Measurements from ENCODE around the gene ORC5.
"Not testable (repeated sequence)": the region's sequence is repeated elsewhere in the genome, so short reads cannot be mapped to it uniquely, and the experiment has no call there.

Gene ORC5

GRCh38 chr7:104207731-104208420, at the start of gene ORC5:
Gene ORC5, minus strand, starts transcription at chr7:104208013. Its CDS starts 109 bp downstream, at chr7:104207904.
- DNase-seq (ENCODE audit: low read depth in 2 of 2) = peak; percentile 64 to 67

- DNase-seq (ENCODE audit: low read depth in 2 of 2) = no peak
These were observed 47.8 kb upstream of the ORC5 start for GRCh38 chr7:104255616-104256015.

GRCh38 chr7:104255194-104255593, 47.4 kb upstream of the ORC5 start:
- DNase-seq (ENCODE audit: low read depth in 2 of 2) = no peak

DNA sequence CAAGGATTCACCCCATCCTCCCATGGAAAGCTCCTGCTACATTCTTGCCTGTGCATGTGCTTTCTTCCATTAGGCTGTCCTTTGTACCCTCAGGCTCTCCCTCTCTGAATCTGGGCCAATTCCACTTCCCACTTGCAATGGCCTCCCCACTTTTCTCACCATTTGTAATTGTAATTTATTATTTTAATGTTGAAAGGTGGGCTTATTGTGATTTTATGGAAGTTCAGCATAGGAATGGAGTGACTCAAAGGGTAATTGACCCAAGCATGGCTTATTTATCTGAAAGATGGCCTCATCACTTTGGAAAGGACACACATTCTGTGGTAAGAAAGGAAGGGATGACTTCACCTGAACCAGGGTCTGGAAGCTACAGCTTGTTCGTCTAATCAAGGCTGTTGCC, 46.9 kb upstream of the ORC5 start:
- no peak for DNase-seq (ENCODE audit: low read depth in 2 of 2)

DNA sequence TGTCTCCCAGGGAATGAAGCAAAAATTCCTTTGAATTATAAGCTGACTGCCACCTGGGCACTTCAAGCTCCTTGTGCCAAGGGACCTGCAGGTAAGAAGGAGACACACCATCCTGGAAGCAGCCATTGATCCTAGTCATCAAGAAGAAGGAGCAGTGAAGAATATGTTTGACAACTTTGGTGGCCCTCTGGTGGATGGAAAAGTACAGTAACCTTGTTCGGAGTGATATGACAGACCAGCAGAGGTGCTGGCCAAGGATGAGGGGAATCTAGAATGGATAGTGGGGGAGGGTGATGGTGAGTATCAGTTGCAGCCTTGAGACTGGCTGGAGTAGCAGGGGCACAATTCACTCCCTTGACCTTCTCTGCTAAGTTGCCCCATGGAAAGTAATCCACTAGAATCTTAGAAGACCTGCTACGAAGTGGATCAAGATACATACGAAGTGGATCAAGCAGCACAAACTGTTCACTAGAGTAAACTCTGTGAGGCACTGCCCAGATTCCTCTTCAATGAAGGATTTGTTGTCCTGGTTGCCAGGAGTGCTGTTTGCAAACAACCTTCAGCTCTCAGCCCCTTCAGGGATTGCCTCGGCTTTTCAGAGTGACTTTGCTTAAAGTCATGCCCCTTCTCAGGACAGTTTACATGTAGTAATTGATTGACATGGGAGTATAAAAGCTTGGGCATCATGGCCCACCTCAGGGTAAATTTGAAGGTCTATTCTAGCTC, 44.8 kb upstream of the ORC5 start:
- no peak for DNase-seq (ENCODE audit: low read depth in 2 of 2)

DNA sequence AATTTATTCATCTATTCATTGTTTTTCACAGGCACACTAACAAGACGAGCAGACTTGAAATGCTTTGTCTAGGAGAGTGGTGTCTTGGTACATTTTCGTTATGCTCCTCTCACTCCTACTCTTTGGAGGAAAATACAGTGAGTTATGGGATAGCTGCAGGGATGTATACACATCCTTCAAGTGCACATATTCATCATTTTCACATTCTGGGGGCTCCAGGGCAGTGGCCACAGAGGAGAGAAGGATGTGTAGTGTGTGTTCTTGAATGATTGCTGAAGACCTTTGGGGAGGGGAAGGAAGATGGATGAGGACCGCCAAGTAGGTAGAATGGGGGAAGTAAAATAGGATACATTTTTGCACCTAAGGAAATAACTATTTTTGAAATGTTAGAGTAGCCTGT, 34.8 kb upstream of the ORC5 start:
- no peak for DNase-seq (ENCODE audit: low read depth in 2 of 2)

DNA sequence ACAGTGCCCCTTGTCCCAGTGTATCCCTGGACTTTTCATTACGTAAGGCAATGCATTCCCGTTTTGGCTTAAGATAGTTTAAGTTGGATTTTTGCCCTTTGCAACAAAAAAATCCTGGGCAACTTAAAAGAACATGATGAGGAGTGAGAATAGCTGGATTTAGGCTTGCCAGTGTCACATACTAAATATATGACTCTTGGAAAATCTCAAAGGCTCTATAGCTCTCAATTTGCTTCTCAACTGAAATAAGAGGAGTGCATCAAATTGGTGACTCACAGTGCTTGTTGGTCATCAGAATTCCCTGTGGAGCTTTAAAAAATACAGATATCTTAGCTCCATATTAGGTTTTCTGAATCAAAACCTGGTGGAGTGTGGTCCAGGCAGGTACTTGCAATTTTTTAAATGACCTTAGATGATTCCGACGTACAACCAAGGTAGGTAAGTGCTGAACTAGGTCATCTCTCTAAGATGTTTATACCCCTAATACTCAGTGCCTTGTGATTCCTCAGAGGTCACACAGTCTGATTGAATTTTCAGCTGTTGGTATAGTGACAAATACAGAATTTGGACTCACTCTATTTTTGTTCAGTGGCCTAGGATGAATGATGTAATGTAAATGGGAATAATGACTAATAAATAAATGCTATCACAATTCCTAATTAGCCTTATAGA, 33.9 kb upstream of the ORC5 start:
- DNase-seq (ENCODE audit: low read depth in 2 of 2) = no peak

DNA sequence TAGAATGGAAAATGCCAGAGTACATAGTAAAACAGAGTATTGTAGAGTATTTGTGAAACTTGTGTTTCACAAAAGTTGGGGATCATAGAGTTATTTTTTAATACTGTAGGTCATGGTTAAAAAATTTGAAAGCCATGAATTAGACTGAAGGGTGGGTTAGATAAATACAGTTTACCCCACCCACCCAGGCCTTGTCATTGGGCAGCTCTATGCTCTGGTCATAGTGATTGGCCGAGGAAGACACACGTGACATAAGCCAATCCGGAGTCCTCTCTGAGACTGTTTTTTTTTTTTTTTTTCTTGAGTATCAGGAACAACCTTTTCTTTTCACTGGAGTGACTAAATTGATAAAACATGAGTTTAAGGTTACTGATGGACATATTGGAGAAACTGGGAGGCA, 33.3 kb upstream of the ORC5 start:
- DNase-seq (ENCODE audit: low read depth in 2 of 2) = no peak

- DNase-seq (ENCODE audit: low read depth in 2 of 2) = no peak
These were observed 32.6 kb upstream of the ORC5 start for GRCh38 chr7:104240401-104240800.

GRCh38 chr7:104234990-104235389, 27.2 kb upstream of the ORC5 start:
- not testable (repeated sequence) for DNase-seq (ENCODE audit: low read depth in 2 of 2)

DNA sequence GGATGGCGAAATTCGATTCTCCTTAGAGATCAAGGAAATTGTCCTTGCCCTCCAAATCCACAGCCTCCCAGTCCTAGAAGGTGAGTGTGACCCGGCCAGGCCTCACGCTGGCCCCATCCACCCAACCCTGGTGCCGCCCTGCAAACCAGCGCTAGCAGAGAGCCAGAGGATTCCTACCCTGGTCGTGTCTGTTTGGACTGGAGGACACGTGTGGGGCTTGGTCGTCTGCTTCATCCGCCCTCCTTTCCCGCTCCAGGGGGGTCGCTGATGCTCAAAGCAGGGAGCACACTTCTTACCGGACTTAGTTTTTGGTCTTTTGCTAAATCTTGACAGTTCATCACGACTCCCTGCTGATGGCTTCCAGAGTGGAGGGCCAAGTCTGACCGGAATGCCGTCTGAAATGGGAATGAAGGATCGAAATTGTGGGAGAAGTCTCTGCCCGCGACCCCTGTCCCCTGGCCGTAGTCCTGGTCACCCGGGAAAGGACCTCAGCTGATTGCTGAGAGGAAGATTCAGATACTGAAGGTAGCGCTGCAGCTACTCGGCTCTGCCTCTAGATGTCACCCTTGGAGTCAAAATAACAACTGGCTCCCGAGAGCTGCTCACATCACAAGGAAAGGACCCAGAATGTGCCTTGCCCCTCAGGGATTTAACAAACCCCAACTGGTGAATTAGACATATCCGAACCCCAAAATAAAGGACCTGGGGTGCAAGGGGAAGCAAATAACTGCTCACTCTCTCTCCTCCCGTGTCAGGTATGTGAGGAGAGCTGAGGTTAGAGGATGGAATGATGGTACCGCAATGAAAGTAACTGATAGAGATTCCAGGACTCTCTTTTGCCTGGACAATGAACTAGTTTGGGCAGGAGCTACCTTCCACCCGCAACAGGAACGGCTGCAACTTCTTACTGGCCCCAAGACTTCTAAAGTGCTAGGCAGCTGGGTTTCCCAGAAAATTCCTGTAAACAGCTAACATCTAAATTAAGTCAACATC, 23.5 kb upstream of the ORC5 start:
- DNase-seq (ENCODE audit: low read depth in 2 of 2) = peak in 1 of 2 experiments; percentile 8

GRCh38 chr7:104230606-104231005, 22.8 kb upstream of the ORC5 start:
- DNase-seq (ENCODE audit: low read depth in 2 of 2) = no peak

- no peak for DNase-seq (ENCODE audit: low read depth in 2 of 2)
These were observed 20.6 kb upstream of the ORC5 start for GRCh38 chr7:104228442-104228841.

DNA sequence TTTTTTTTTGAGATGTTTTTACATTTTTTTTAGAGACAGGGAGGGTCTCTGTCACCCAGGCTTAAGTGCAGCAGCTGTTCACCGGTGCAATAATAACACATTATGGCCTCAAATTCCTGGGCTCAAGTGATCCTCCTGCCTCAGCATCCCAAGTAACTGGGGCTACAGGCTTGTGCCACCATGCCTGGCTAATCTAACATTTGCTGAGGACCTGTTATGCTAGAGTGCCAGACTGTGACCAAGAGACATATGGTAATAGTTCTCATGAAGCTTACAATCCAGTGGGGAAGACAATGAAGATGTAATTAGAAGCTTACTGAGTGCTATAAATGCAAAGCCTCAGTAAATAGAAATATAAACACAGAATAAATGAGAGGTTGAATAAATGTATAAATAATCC, 17.6 kb upstream of the ORC5 start:
- no peak for DNase-seq (ENCODE audit: low read depth in 2 of 2)

DNA sequence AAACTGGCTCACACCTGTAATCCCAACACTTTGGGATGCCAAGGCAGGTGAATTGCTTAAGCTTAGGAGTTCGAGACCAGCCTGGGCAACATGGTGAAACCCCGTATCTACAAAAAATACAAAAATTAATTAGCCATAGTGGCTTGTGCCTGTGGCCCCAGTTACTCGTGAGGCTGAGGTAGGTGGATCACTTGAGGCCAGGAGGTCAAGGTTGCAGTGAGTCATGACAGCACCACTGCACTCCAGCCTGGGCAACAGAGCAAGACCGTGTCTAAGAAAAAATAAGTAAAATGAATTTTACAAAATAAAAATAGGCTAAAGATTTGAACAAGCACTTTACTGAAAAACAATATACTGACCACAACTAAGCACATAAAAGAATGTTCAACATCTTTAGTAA, 9.8 kb upstream of the ORC5 start:
- no peak for DNase-seq (ENCODE audit: low read depth in 2 of 2)

DNA sequence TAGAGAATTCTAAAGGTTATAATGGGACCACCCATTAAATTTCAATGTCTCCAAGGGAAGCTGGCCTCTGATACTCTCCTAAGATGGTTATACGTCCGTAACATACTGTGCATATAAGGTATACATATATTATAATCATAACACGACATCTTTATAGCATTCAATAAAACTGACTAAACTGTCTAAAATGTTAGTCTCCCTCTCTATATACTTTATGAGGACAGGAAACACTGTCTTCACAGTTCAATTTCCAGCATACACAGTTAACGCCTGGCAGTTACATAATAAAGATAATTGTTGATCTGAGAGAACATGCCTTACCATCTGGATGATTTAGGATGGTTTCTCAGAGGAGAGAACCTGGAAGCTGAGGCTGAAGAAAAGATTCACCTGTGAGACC, 1.2 kb upstream of the ORC5 start:
- DNase-seq (ENCODE audit: low read depth in 2 of 2) = no peak

- DNase-seq (ENCODE audit: low read depth in 2 of 2) = no peak
These were observed 588 bp upstream of the ORC5 start for GRCh38 chr7:104208421-104208780.

GRCh38 chr7:104207348-104207730, 474 bp downstream of the ORC5 start:
- DNase-seq (ENCODE audit: low read depth in 2 of 2) = no peak

DNA sequence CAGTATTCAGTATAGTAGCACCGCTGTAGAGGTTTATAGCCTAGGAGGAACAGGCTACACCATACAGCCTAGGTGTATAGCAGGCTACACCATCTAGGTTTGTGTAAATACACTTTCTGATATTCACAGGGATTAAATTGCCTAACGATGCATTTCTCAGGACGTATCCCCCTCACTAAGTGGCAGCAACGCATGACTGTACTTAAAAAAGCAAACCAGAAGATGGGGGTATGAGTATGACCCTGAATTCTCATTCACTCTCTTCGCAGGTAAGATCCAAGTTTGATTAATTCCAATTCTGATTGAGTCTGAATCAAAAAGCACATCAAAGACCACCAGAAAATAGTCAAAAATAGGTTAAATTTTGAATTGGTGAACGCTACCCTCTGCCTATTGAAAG, 972 bp downstream of the ORC5 start:
- no peak for DNase-seq (ENCODE audit: low read depth in 2 of 2)

GRCh38 chr7:104198673-104199278, 9.0 kb downstream of the ORC5 start:
- no peak for DNase-seq (ENCODE audit: low read depth in 2 of 2)

DNA sequence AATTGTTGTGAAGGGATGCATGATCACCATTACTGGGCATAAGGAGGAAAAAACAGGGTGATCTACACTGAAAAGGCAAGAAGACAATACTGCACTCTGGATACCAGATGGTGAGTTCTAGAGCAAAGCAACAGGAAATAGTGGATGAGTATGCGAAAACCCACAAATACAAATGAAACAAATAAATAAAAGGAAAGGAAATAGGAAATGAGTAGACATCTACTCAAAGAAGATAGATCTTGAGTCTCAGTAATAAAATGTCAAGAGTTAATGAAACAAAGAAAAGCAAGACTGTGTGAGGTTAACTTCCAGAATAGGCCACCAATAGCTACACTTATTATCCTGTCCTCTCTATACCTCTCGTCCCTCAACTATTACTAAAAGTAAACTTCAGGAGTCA, 11.7 kb downstream of the ORC5 start:
- no peak for DNase-seq (ENCODE audit: low read depth in 2 of 2)
